ENCODE results near the gene CCDC83.

Gene CCDC83

GRCh38 chr11:85827748-85828639, 27.2 kb upstream of the CCDC83 start (continued):
- TF ChIP-seq PRDM2 (tag by site-specific recombination; IDR thresholded peaks at IDR 0.05; ENCODE audit: borderline replicate concordance) = no peak
- no peak for TF ChIP-seq ZNF585B (tag by site-specific recombination; IDR thresholded peaks at IDR 0.05)
- TF ChIP-seq BCL11B (tag by site-specific recombination; IDR thresholded peaks at IDR 0.05; ENCODE audit: low read depth) = no peak
- no peak for TF ChIP-seq REPIN1 (tag by site-specific recombination; IDR thresholded peaks at IDR 0.05; ENCODE audit: low read depth)
- TF ChIP-seq PRDM10 (tag by site-specific recombination; IDR thresholded peaks at IDR 0.05) = no peak
- TF ChIP-seq ZNF658 (tag by site-specific recombination; IDR thresholded peaks at IDR 0.05) = no peak
- TF ChIP-seq ZNF529 (tag by site-specific recombination; IDR thresholded peaks at IDR 0.05; ENCODE audit: insufficient replicate concordance) = no peak
- no peak for TF ChIP-seq ZNF175 (tag by site-specific recombination; IDR thresholded peaks at IDR 0.05)
- TF ChIP-seq ZNF692 (tag by site-specific recombination; IDR thresholded peaks at IDR 0.05) = no peak
- no peak for TF ChIP-seq ZBTB7A (tag by site-specific recombination; IDR thresholded peaks at IDR 0.05; ENCODE audit: low read depth)
- TF ChIP-seq ZNF280D (tag by site-specific recombination; IDR thresholded peaks at IDR 0.05) = no peak
- TF ChIP-seq ZBTB49 (tag by site-specific recombination; IDR thresholded peaks at IDR 0.05; ENCODE audit: low read depth) = no peak
- no peak for TF ChIP-seq ZNF398 (tag by site-specific recombination; IDR thresholded peaks at IDR 0.05)
- TF ChIP-seq ZNF639 (tag by site-specific recombination; IDR thresholded peaks at IDR 0.05) = no peak; the same call in 1 of the 2 replicates
- no peak for TF ChIP-seq ZFP3 (tag by site-specific recombination; IDR thresholded peaks at IDR 0.05; ENCODE audit: low read depth)
- TF ChIP-seq ZNF174 (tag by site-specific recombination; IDR thresholded peaks at IDR 0.05) = no peak
- TF ChIP-seq ZNF473 (tag by site-specific recombination; IDR thresholded peaks at IDR 0.05) = no peak

All from HEK293 (cell line).